Trophoblast cell (in vitro differentiated cells and primary cell): Measurements from ENCODE around the gene TRPV4.

Experiments used
- DNase-seq, 2 donors: peaks; one replicate each; pipeline ENCODE4 v3.0.0-alpha.2; 2016
- H2AFZ ChIP-seq: 2 replicates; pipeline ENCODE4 v1.6.1; 2013; ENCODE audit warnings: low read length, moderate library complexity, mild to moderate bottlenecking; ENCODE audit not compliant: insufficient read depth, poor library complexity
- H2AK5ac ChIP-seq: 2 replicates; pipeline ENCODE4 v1.6.1; 2013; ENCODE audit warnings: mild to moderate bottlenecking, low read length
- H2BK120ac ChIP-seq: 2 replicates; pipeline ENCODE4 v1.6.1; 2013; ENCODE audit warnings: low read length, mild to moderate bottlenecking, moderate library complexity; ENCODE audit not compliant: insufficient read depth, poor library complexity
- H2BK12ac ChIP-seq: 2 replicates; pipeline ENCODE4 v1.6.1; 2013; ENCODE audit warnings: mild to moderate bottlenecking, low read length, moderate library complexity
- H2BK5ac ChIP-seq: 2 replicates; pipeline ENCODE4 v1.6.1; 2013; ENCODE audit warnings: low read length, low read depth, moderate library complexity, mild to moderate bottlenecking; ENCODE audit not compliant: poor library complexity
- H3K14ac ChIP-seq: 2 replicates; pipeline ENCODE4 v1.6.1; 2013; ENCODE audit warnings: mild to moderate bottlenecking, low read length
- H3K18ac ChIP-seq: 2 replicates; pipeline ENCODE4 v1.6.1; 2013; ENCODE audit warnings: mild to moderate bottlenecking, low read length
- H3K23ac ChIP-seq: 2 replicates; pipeline ENCODE4 v1.6.1; 2013; ENCODE audit warnings: low read length
- H3K27ac ChIP-seq: 2 replicates; pipeline ENCODE4 v1.5.1; 2013; ENCODE audit warnings: low read depth, mild to moderate bottlenecking, inconsistent platforms, low read length, moderate library complexity
- H3K27me3 ChIP-seq: 2 replicates; pipeline ENCODE4 v1.6.1; 2013; ENCODE audit warnings: inconsistent platforms, mild to moderate bottlenecking, low read length, moderate library complexity; ENCODE audit not compliant: insufficient read depth
- H3K36me3 ChIP-seq, 2 experiments: 1 replicate in 1 of 2; 2 replicates in 1 of 2; pipeline ENCODE4 v1.6.1; 2013; ENCODE audit warnings: low read length in 2 of 2, mild to moderate bottlenecking in 2 of 2, moderate library complexity in 1 of 2; ENCODE audit not compliant: insufficient read depth in 2 of 2, control insufficient read depth in 1 of 2
- H3K4ac ChIP-seq: 2 replicates; pipeline ENCODE4 v1.6.1; 2013; ENCODE audit warnings: low read depth, mild to moderate bottlenecking, low read length, moderate library complexity
- H3K4me1 ChIP-seq, 2 experiments: 1 replicate in 1 of 2; 2 replicates in 1 of 2; pipeline ENCODE4 v1.6.1; 2013; ENCODE audit warnings: low read length in 2 of 2, mild to moderate bottlenecking in 2 of 2, moderate library complexity in 1 of 2; ENCODE audit not compliant: insufficient read depth in 2 of 2, control insufficient read depth in 1 of 2
- H3K4me2 ChIP-seq: 2 replicates; pipeline ENCODE4 v1.6.1; 2013; ENCODE audit warnings: inconsistent platforms, mild to moderate bottlenecking, low read length, moderate library complexity
- H3K4me3 ChIP-seq: 2 replicates; pipeline ENCODE4 v1.5.1; 2013; ENCODE audit warnings: mild to moderate bottlenecking, low read depth, low read length, inconsistent platforms
- H3K79me1 ChIP-seq: one replicate; pipeline ENCODE4 v1.6.1; 2013; ENCODE audit warnings: low read length
- H3K79me2 ChIP-seq: 2 replicates; pipeline ENCODE4 v1.6.1; 2013; ENCODE audit warnings: low read length, mild to moderate bottlenecking; ENCODE audit not compliant: control insufficient read depth, insufficient read depth, poor library complexity
- H3K9ac ChIP-seq: 2 replicates; pipeline ENCODE4 v1.6.1; 2013; ENCODE audit warnings: mild to moderate bottlenecking, low read length
- H3K9me3 ChIP-seq: 2 replicates; pipeline ENCODE4 v1.6.1; 2013; ENCODE audit warnings: low read depth, mild to moderate bottlenecking, control low read depth, inconsistent platforms, low read length; ENCODE audit not compliant: insufficient read depth
- H4K12ac ChIP-seq: 2 replicates; pipeline ENCODE4 v1.6.1; 2013; ENCODE audit warnings: low read depth, mild to moderate bottlenecking, low read length, moderate library complexity
- H4K8ac ChIP-seq: 2 replicates; pipeline ENCODE4 v1.6.1; 2013; ENCODE audit warnings: low read depth, mild to moderate bottlenecking, low read length, moderate library complexity
- H4K91ac ChIP-seq: one replicate; pipeline ENCODE4 v1.6.1; 2013; ENCODE audit warnings: low read depth, mild to moderate bottlenecking, low read length, moderate library complexity
- WGBS: extraction: QIAGEN DNeasy Blood & Tissue Kit; methylation state at CpG from one replicate; pipeline ENCODE4 v1.1.7; 2013; ENCODE audit warnings: missing lambda C conversion rate; ENCODE audit not compliant: insufficient read length, insufficient coverage; ENCODE audit errors: extremely low coverage; 5-methylcytosine and 5-hydroxymethylcytosine counted together

The TRPV4 gene

DNA sequence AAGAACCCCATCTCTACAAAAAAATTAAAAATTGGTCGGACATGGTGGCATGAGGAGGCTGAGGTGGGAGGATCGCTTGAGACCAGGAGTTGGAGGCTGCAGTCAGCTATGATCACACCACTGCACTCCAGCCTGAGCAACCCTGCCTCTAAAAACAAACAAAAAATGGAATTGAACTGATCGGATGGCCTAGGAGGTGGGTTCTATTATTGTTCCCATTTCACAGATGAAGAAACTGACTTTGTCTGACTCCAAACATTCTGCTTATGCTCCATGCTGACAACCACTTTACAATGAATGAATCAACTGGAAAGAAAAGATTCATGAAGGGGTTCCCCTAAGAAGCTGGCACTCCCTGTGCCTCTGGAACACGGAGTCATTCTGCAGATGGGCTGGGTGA, 47.3 kb downstream of the TRPV4 start:
- H3K14ac ChIP-seq = no peak overlapping the region
- H3K9ac ChIP-seq = no peak overlapping the region
- H3K4me3 ChIP-seq = no peak overlapping the region
- H3K4me1 ChIP-seq = peaks cover 0 to 4% of the 10 kb centered on the region in 2 experiments
- no peak overlapping the region for H4K12ac ChIP-seq
- H3K27me3 ChIP-seq = no peaks in the 10 kb centered on the region
- H3K79me2 ChIP-seq = no peaks in the 10 kb centered on the region
- H2BK5ac ChIP-seq = no peak overlapping the region
- no peak overlapping the region for H3K27ac ChIP-seq
- no peak overlapping the region for H2BK120ac ChIP-seq
- no peak overlapping the region for H2AFZ ChIP-seq
- no peak overlapping the region for H2BK12ac ChIP-seq
- peaks cover 13% of the 10 kb centered on the region for H3K9me3 ChIP-seq
- WGBS = no CpG with 5 or more reads among the region's 4 CpGs
- H3K79me1 ChIP-seq = no peaks in the 10 kb centered on the region
- H2AK5ac ChIP-seq = no peak overlapping the region
- no peak overlapping the region for H3K18ac ChIP-seq
- H4K8ac ChIP-seq = no peak overlapping the region
- H3K23ac ChIP-seq = no peak overlapping the region
- H3K4ac ChIP-seq = no peak overlapping the region
- DNase-seq = no peak
- no peak overlapping the region for H4K91ac ChIP-seq
- peaks cover 4 to 8% of the 10 kb centered on the region in 2 experiments for H3K36me3 ChIP-seq
- no peak overlapping the region for H3K4me2 ChIP-seq

DNA sequence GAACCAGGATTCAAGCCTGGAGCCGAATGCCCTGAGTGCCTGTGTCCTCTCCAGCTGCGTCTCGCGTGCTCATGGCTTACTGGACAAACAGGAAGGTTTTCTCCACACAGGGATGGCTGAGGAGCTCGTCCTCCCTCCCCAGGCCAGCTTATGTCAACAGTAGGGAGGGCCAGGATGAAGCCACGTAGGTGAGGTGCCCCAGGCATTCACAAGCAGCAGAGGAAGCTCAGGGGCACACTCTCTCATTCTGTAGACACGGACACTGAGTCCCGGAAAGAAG, 49.3 kb downstream of the TRPV4 start:
- H3K36me3 ChIP-seq = peaks cover 4 to 8% of the 10 kb centered on the region in 2 experiments
- no peak overlapping the region for H4K91ac ChIP-seq
- no CpG with 5 or more reads among the region's 8 CpGs for WGBS
- no peaks in the 10 kb centered on the region for H3K79me2 ChIP-seq
- H3K23ac ChIP-seq = no peak overlapping the region
- no peak overlapping the region for H2BK120ac ChIP-seq
- no peak overlapping the region for H3K27ac ChIP-seq
- no peak overlapping the region for H3K9ac ChIP-seq
- peaks cover 15% of the 10 kb centered on the region for H3K9me3 ChIP-seq
- H3K4me1 ChIP-seq = peaks cover 0 to 4% of the 10 kb centered on the region in 2 experiments
- no peaks in the 10 kb centered on the region for H3K79me1 ChIP-seq
- no peak overlapping the region for H3K14ac ChIP-seq
- H3K27me3 ChIP-seq = no peaks in the 10 kb centered on the region
- no peak overlapping the region for H2AK5ac ChIP-seq
- no peak overlapping the region for H3K4me3 ChIP-seq
- H2BK12ac ChIP-seq = no peak overlapping the region
- DNase-seq = no peak
- no peak overlapping the region for H3K4ac ChIP-seq
- H3K18ac ChIP-seq = no peak overlapping the region
- no peak overlapping the region for H2AFZ ChIP-seq
- H3K4me2 ChIP-seq = no peak overlapping the region
- H4K8ac ChIP-seq = no peak overlapping the region
- H4K12ac ChIP-seq = no peak overlapping the region
- no peak overlapping the region for H2BK5ac ChIP-seq

DNA sequence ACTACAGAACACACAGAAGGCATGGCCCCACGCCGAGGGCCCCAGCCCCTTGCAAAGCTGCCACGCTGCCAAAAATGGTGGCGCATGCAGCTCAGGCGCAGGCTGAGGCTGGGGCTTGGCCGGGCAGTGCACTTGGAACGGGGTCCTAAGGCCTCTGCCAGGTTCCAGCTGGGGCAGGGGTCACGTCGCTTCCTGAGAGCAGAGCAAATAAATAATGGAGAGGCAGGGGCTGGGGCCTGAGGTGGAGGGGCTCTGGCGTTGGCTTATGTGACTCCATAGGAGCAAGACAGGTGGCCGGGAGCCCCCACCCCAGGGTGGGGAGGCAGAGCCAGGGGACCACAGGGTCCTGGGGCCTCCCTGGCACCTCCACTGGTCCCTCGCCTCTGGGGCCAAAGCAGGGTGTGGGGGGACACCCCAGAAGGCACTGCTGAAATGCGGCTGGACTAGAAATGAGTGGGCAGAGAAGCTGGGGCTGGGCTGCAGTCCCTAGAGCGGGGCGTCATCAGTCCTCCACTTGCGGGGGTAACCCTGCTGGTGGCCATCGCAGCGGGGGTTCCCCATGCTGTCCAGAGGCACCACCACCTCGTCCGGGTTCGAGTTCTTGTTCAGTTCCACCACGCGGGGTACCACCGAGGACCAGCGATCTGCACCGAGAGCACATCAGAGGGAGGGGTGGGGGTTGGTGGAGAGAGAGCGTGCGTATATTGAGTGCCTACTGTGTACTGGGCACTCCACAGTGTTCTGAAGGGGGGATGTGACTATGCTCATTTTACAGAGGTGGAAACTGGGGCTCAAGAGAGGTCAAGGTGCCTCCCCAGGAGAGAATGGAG, 49.8 kb downstream of the TRPV4 start:
- Histone ChIP-seq H2BK120ac (no peak overlapping the region), H3K4ac (no peak overlapping the region), H4K8ac (no peak overlapping the region), H3K9me3 (peaks cover 12% of the 10 kb centered on the region), H3K27ac (no peak overlapping the region), H4K12ac (no peak overlapping the region), H3K36me3 (peaks cover 4 to 8% of the 10 kb centered on the region in 2 experiments), H2AK5ac (no peak overlapping the region), H3K79me1 (no peaks in the 10 kb centered on the region), H3K23ac (no peak overlapping the region), H3K14ac (no peak overlapping the region), H3K4me1 (peaks cover 0 to 4% of the 10 kb centered on the region in 2 experiments), H2BK5ac (no peak overlapping the region), H2BK12ac (no peak overlapping the region), H3K4me3 (no peak overlapping the region), H3K4me2 (no peak overlapping the region), H3K79me2 (no peaks in the 10 kb centered on the region), H3K9ac (no peak overlapping the region), H3K27me3 (no peaks in the 10 kb centered on the region), H2AFZ (no peak overlapping the region), H4K91ac (no peak overlapping the region), H3K18ac (no peak overlapping the region)
- no CpG with 5 or more reads among the region's 28 CpGs for WGBS
- no peak for DNase-seq

DNA sequence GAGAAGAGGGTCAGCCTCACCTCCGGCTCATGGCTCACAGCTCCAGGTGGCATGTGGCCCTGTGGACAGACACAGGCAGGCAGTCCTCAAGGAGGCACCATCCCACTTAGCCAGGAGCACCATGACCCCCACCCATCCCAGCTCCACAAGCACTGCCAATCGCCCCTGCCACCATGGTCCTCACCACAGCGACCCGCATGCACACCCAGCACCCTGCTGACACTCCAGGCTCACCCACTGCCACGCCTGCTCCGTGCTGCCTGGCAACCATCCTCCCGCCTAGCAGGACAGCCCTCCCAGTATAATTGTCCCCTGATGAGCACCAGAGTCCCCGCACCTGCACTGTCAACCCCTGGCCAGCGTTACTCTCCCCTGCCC, 50.9 kb downstream of the TRPV4 start:
- H2BK5ac ChIP-seq = no peak overlapping the region
- no peak overlapping the region for H3K4ac ChIP-seq
- H3K14ac ChIP-seq = no peak overlapping the region
- no peak overlapping the region for H3K4me2 ChIP-seq
- WGBS = no CpG with 5 or more reads among the region's 9 CpGs
- no peak overlapping the region for H4K91ac ChIP-seq
- H3K4me1 ChIP-seq = peaks cover 0 to 4% of the 10 kb centered on the region in 2 experiments
- H3K79me1 ChIP-seq = no peaks in the 10 kb centered on the region
- H3K79me2 ChIP-seq = no peaks in the 10 kb centered on the region
- no peak overlapping the region for H2BK12ac ChIP-seq
- no peak overlapping the region for H3K9ac ChIP-seq
- H2AK5ac ChIP-seq = no peak overlapping the region
- H3K27ac ChIP-seq = no peak overlapping the region
- peaks cover 0 to 8% of the 10 kb centered on the region in 2 experiments for H3K36me3 ChIP-seq
- H4K8ac ChIP-seq = no peak overlapping the region
- H3K27me3 ChIP-seq = no peaks in the 10 kb centered on the region
- no peak overlapping the region for H3K4me3 ChIP-seq
- no peak overlapping the region for H2AFZ ChIP-seq
- H3K9me3 ChIP-seq = peaks cover 12% of the 10 kb centered on the region
- H2BK120ac ChIP-seq = no peak overlapping the region
- no peak overlapping the region for H3K23ac ChIP-seq
- H4K12ac ChIP-seq = no peak overlapping the region
- H3K18ac ChIP-seq = no peak overlapping the region
- DNase-seq = no peak
